GM19238 (cell line): Measurements from ENCODE around the gene CLCNKB.

ENCODE experiments used
- DNase-seq: peaks from one replicate; pipeline ENCODE4 v3.0.0; 2011; ENCODE audit warnings: low spot score; ENCODE audit not compliant: insufficient read length

CLCNKB gene

GRCh38 chr1:16093611-16094010 is 50.0 kb downstream of the CLCNKB start:
- no peak for DNase-seq

- DNase-seq, result no peak
Observed at GRCh38 chr1:16094453-16095158, 51.0 kb downstream of the CLCNKB start.

- no peak for DNase-seq
Observed at GRCh38 chr1:16095447-16095846, 51.9 kb downstream of the CLCNKB start.

- no peak for DNase-seq
Observed at GRCh38 chr1:16099412-16099811, 55.8 kb downstream of the CLCNKB start.

- no peak for DNase-seq
Observed at GRCh38 chr1:16101623-16102022, 58.0 kb downstream of the CLCNKB start.
